Upper lobe of left lung (tissue), 4 donors: Measurements from ENCODE around the gene AHDC1.

Source experiments
- CTCF ChIP-seq, 6 experiments: fragments of 450-650 bp in 4 of 6; fragments of 200-600 bp in 2 of 6; sonication (generic) in 2 of 6; IDR thresholded peaks; one replicate each; pipeline ENCODE4 v1.5.1; 2016 to 2019; ENCODE audit warnings: antibody characterized with exemption in 6 of 6
- EP300 ChIP-seq, 4 donors: sonication (generic); formaldehyde crosslinking; IDR thresholded peaks; one replicate each; pipeline ENCODE4 v1.5.1; 2017; ENCODE audit warnings: antibody characterized with exemption in 4 of 4, control low read depth in 2 of 4
- POLR2A ChIP-seq, 4 donors: fragments of 450-650 bp; IDR thresholded peaks; one replicate each; pipeline ENCODE4 v1.5.1; 2016 to 2017; ENCODE audit warnings: antibody characterized with exemption in 4 of 4, mild to moderate bottlenecking in 2 of 4
- POLR2AphosphoS5 ChIP-seq, 2 donors: sonication (generic); formaldehyde crosslinking; IDR thresholded peaks; one replicate each; pipeline ENCODE4 v1.5.1; 2017; ENCODE audit warnings: antibody characterized with exemption in 2 of 2

GRCh38 chr1:27545271-27545670, 58.7 kb downstream of the AHDC1 start:
- TF ChIP-seq POLR2A (IDR thresholded peaks at IDR 0.05): no peak
- no peak for TF ChIP-seq CTCF (IDR thresholded peaks at IDR 0.05)
- TF ChIP-seq POLR2AphosphoS5 (IDR thresholded peaks at IDR 0.05): no peak
- no peak for TF ChIP-seq EP300 (IDR thresholded peaks at IDR 0.05)
